ENCODE data around the gene DDX41. TPM values are rescaled to one million over a fixed set of nuclear protein-coding genes. Genes with fewer than 3 reads are reported as not detected.

The DDX41 gene
- total and polyA plus RNA-seq, 2 donors (not counting 3 experiments of a cell fraction or from before 2014, with no cell fraction given), result 103 to 118 TPM

GRCh38 chr5:177474002-177474476 lies 42.7 kb downstream of the DDX41 start:
- Histone ChIP-seq H3K4me2 (ENCODE audit: insufficient read depth, low read length) (no peak overlapping the region), H2AFZ (ENCODE audit: low read depth, low read length) (no peak overlapping the region), H3K79me2 (ENCODE audit: control insufficient read depth, insufficient read depth, low read length) (peaks cover 39% of the 10 kb centered on the region), H3K27ac (ENCODE audit: insufficient read depth, low read depth, low read length) (no peak overlapping the region), H4K20me1 (replicated peaks; ENCODE audit: control insufficient read depth, extremely low read depth, insufficient read depth, low read length) (no peaks in the 10 kb centered on the region), H3K27me3 (ENCODE audit: control insufficient read depth in 2 of 2, insufficient read depth in 2 of 2, low read length in 2 of 2) (no peaks in the 10 kb centered on the region), H3K9ac (replicated peaks; ENCODE audit: extremely low read depth, insufficient read depth, low read length) (no peak overlapping the region), H3K9me1 (replicated peaks; ENCODE audit: control insufficient read depth, extremely low read depth, insufficient read depth, low read length) (no peaks in the 10 kb centered on the region), H3K4me1 (ENCODE audit: control insufficient read depth, extremely low read depth, insufficient read depth, low read length) (peaks cover 31% of the 10 kb centered on the region), H3K4me3 (replicated peaks in 1 of 3; ENCODE audit: insufficient read depth in 1 of 3, low read depth in 1 of 3, low read length in 3 of 3) (no peak overlapping the region), H3K9me3 (replicated peaks; ENCODE audit: control insufficient read depth, insufficient read depth, low read length) (no peaks in the 10 kb centered on the region), H3K36me3 (ENCODE audit: control insufficient read depth in 2 of 2, extremely low read depth in 1 of 2, insufficient read depth in 2 of 2, low read length in 2 of 2) (peaks cover 0 to under 1% of the 10 kb centered on the region in 2 experiments)
- FAIRE-seq (no peak), DNase-seq (ENCODE audit: low read depth, low spot score) (no peak)
- no TSS peak for BruUV-seq (replicated peaks)
- ChIA-PET CTCF (interaction anchor here (0.5 to 1.5 kb wide), 3 partner anchors 16 to 83 kb away, joined by 3 to 4 read pairs (median 3); no protein-coding TSS in a partner anchor), POLR2A (interaction anchor here (1.2 kb wide), 1 partner anchor 17 kb away, joined by 3 read pairs; no protein-coding TSS in a partner anchor)
- intact Hi-C loops (cut with micrococcal nuclease) (loop anchor here (10.0 kb wide), 1 partner anchor 1029 kb away; the partner anchor contains the start of gene FAF2), dilution Hi-C loops (cut with MboI; ENCODE audit: extremely low pct_ligation_motif_present, low sequenced_read_pairs) (no loop called here)
- TF ChIP-seq POLR2AphosphoS5 (IDR thresholded peaks at IDR 0.05; ENCODE audit: insufficient read depth, low read depth, low read length), result no peak
- TF ChIP-seq MAX (IDR thresholded peaks at IDR 0.05; ENCODE audit: insufficient read depth, insufficient read length), result no peak
- TF ChIP-seq GATA2 (IDR thresholded peaks at IDR 0.05; ENCODE audit: insufficient read depth, insufficient read length, low read depth, low read length), result no peak
- TF ChIP-seq EZH2 (IDR thresholded peaks at IDR 0.05; ENCODE audit: borderline replicate concordance, low read depth, low read length, severe bottlenecking), result no peak
- TF ChIP-seq, protein P1, sequence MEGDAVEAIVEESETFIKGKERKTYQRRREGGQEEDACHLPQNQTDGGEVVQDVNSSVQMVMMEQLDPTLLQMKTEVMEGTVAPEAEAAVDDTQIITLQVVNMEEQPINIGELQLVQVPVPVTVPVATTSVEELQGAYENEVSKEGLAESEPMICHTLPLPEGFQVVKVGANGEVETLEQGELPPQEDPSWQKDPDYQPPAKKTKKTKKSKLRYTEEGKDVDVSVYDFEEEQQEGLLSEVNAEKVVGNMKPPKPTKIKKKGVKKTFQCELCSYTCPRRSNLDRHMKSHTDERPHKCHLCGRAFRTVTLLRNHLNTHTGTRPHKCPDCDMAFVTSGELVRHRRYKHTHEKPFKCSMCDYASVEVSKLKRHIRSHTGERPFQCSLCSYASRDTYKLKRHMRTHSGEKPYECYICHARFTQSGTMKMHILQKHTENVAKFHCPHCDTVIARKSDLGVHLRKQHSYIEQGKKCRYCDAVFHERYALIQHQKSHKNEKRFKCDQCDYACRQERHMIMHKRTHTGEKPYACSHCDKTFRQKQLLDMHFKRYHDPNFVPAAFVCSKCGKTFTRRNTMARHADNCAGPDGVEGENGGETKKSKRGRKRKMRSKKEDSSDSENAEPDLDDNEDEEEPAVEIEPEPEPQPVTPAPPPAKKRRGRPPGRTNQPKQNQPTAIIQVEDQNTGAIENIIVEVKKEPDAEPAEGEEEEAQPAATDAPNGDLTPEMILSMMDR (IDR thresholded peaks at IDR 0.05; ENCODE audit: extremely low read depth in 1 of 2, insufficient read depth in 1 of 2, low read depth in 1 of 2, low read length in 2 of 2), result no peak
- no peak for TF ChIP-seq POLR2A (IDR thresholded peaks at IDR 0.05; ENCODE audit: low read depth, low read length)
- TF ChIP-seq JUN (IDR thresholded peaks at IDR 0.05; ENCODE audit: borderline replicate concordance, insufficient read depth, insufficient read length, low read depth), result no peak
- no peak for TF ChIP-seq FOS (IDR thresholded peaks at IDR 0.05; ENCODE audit: borderline replicate concordance, insufficient read depth, low read length)
- TF ChIP-seq MYC (IDR thresholded peaks at IDR 0.05; ENCODE audit: low read depth, low read length), result no peak

Measured in endothelial cell of umbilical vein (primary cell).